GM19023 (cell line): Measurements from ENCODE around the gene WFDC2.

Source experiments
- ATAC-seq: cut with Tn5 transposase; IDR thresholded peaks from one replicate; pipeline ENCODE4 v1.9.1; 2021; ENCODE audit warnings: mild to moderate bottlenecking, moderate library complexity; ENCODE audit not compliant: unreplicated experiment

WFDC2 gene

DNA sequence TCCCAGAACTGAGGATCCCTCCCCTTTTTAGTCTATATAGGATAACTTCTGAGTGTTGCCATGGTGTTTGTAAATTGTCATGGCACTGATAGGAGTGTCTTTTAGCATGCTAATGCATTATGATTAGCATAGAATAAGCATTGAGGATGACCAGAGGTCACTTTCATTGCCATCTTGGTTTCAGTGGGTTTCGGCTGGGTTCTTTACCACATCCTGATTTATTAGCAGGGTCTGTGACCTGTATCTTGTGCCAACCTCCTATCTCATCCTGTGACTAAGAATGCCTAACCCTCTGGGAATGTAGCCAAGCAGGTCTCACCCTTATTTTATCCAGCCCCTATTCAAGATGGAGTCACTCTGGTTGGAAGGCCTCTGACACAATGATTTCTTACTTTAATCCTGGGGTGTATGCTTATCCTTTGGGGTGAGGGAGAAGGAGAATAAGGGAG is 19.6 kb downstream of the WFDC2 start:
- ATAC-seq = no peak

- ATAC-seq = no peak
These were observed 26.0 kb downstream of the WFDC2 start for GRCh38 chr20:45495501-45495941.

DNA sequence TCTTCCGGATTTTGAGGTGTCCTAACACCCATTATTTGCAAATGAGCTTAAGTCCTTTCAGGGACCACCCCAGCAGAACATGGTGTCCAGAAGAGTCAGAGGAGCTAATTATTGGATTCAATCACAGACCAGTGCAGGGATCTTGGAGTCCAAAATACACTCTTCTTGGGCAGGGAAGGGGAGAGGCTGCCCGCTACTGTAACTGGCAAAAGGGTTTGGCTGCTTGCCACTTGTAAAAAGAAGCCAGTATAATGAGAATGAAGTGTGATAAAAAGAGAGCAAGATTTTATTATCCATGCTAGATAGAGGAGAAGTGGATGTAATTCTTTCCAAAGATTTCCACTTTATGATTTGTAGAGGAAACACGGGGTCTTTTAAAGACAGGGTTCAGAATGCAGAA is 26.6 kb downstream of the WFDC2 start:
- ATAC-seq = no peak

- no peak for ATAC-seq
These were observed 28.5 kb downstream of the WFDC2 start for GRCh38 chr20:45497971-45498494.

- no peak for ATAC-seq
These were observed 30.5 kb downstream of the WFDC2 start for GRCh38 chr20:45500022-45500421.

DNA sequence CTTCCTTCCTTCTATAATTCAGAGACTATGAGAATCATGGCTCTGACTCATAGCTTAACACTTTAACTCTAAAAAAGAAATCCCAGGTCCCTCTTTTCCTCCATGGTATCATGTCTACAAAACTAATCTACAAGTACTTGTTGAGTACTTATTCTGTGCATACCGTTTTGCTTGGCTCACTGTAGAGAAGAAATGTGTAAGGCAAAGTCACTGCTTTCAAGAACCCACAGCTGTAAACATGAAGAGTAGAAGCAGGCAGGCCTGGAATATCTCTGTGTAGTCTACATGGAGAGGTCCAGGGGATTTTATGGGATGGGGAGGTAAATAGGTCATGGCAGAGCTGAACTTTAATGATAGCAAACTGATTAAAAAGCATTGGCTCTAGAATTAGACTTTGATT is 32.0 kb downstream of the WFDC2 start:
- no peak for ATAC-seq

GRCh38 chr20:45502561-45502960 is 33.0 kb downstream of the WFDC2 start:
- ATAC-seq = no peak

DNA sequence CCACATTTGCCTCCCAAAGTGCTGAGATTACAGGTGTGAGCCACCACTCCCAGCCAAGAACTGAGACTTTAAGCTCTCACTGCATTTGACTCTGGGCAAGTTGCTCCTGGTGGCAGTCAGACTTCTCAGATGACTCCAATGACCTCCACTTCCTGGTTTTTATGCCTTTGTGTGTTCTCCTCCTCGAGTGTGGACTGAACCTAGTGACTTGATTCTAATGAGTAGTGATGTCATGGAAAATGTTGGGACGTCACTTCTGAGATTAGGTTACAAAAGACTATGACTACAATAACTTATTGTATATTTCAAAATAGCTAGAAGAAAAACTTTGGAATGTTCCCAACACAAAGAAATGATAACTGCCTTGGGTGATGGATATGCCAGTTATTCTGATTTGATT is 33.9 kb downstream of the WFDC2 start:
- no peak for ATAC-seq

DNA sequence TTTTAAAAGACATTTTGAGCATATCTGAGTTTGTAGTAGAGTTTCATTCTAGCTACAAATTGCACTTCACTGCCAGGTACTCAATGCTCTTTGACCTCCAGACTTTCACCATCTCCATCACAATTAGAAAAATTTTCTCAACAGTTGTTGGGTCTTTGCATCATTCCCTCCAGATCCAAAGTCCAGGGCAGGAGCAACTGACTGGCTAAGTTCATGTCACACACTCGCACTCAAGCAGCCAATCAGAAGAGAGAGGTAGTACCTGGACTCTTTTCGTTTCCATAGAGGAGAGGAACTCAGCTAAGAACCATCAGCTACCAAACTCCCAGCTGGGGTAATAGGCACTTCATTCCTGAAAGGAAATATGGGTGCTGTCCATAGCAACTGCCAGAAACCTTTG is 36.8 kb downstream of the WFDC2 start:
- ATAC-seq = no peak

DNA sequence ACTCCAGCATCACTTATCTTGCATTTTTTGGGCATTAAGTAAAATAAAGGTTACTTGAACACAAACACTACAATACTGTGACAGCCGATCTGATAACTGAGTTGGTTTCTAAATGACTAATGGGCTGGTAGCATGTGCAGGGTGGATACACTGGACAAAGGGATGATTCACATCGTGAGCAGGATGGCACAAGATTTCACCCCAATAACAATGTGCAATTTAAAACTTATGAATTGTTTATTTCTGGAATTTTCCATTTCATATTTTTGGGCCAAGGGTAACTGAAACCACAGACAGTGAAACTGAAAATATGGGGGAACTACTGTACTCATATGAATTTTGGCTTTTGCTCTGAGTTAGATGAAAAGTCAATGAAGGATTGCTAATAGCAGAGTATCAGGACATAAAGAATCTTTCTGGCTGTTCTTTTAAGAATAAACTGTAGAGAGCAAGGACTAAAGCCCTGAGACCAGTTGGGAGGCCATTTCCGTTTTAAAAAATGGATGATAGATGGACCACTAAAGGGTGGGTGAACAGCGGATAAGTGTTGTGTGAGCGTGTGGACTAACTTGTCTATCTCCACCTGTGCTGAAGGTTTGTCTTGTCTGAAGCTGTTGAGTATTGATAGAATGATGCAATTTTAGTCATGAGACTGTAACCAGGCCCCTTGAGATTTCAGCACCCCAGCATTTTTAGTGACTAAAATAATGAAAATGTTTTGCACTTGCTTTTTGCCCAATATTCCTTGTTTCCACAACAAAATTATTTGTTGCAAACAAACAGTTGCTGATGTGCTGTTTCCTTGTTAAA is 37.7 kb downstream of the WFDC2 start:
- no peak for ATAC-seq

DNA sequence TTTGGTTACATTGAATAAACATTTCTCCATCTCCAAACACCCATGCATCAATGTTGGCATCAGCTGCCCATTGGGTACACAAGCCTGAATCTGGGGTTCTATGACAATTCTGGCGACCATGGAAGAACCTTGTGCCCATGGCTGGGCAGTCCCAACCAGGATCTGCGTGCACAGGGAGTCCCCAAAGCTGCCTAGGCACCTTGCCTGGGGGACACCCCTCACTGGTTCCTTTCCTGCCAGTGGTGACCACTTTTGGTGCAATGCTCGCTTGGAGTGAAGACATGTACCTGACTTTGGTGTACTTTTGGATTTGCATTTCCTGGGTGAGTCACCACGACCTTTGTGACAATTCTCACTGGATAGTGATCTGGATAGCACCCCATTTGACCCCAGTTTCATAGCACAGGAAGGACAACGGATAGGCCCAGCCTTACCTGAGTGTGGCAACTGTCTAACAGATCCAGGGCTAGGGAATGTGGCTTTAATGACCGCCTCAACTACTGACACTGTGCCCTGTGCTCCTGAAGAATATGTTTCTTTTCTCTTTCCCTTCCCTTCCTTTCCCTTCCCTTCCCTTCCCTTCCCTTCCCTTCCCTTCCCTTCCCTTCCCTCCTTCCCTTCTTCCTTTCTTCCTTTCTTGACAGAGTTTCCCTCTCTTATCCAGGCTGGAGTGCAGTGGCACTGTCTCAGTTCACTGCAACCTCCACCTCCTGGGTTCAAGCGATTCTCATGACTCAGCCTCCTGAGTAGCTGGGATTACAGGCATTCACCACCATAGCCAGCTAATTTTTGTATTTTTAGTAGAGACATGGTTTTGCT is 38.7 kb downstream of the WFDC2 start:
- ATAC-seq = no peak

DNA sequence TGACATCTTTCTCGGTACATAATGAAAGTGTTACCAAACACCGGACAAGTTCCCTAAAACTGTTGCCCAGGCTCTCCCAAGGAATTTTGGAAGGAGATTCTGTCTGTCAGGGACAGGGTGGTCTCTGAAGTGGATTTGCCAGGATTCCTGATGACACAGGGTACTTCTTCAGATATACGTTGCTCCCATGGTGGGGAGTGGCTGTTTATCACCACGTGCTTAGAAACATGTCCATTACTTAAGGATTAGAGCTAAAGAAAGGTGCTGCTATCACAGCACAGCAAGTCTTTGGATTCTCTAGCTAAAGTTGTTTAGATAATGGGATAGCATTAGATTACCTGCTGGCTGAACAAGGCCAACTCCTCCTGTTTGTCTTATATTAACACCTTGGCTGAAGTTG is 39.5 kb downstream of the WFDC2 start:
- no peak for ATAC-seq

DNA sequence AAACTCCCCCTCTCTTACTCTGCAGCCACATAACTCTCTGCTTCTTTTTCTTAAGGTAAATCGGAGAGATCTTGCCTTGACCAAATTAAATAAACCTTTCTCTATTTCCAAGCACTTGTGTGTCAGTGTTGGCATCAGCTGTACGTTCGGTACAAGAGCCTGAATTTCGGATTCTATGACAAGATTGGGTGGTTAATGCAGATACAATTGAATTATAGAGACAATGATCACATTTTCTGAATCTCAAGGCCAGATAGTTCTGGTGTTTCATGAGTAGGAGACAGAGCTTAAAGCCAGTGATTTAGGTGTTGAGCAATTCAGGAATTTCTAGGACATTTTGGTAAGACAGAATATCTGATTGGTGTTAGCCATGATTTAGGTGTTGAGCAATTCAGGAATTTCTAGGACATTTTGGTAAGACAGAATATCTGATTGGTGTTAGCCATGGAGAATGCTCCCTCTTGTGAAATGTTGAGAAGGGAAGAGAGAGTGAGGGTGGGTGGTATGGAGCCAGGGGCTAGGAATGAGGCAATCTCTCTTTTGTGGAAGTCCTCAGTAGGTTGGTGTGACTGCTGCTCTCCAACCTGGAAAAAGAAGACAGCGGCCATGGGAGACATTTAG is 40.8 kb downstream of the WFDC2 start:
- ATAC-seq = no peak

DNA sequence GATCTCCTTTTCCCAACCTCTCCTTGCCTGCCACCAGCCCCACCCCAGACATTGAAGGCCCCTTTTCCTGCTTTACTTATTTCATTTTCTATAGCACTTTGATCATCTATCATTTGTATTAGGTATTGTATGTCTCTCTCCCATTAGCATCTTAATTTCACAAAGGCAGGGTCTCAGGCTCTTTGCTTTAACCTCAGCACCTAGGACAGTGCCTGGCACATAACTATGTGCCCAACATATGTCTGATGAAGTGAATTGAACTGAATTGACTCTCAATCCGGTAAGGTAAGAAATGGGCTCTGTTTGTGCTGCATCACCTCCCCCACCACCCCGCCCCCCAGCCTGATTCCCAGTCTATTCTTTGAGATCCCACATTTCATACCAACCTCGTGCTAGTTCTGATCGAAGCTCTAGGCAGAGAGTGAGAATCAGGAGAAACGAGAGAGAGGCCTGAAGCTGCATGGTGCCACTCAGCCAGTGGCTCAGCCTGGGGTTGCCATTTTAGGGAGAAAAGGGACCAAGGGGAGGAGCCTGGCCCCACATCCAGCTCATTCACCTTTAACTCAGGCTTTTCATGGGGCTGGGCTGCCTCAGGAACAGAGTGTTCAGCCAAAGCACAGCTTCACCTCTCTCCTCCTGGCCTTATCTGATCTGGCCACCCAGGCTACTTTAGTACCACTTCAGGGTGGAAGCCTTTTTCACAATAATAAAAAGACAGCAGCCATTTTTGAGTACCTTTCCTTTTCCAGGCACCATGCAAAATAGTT is 45.8 kb downstream of the WFDC2 start, which contains the start of gene SPINT3:
Gene SPINT3 (minus strand): TSS at position 476 of the 767 bp plus-strand sequence. CDS start 14 bp downstream, at position 462.
- no peak for ATAC-seq

- no peak for ATAC-seq
These were observed 48.7 kb downstream of the WFDC2 start for GRCh38 chr20:45518282-45518681.

DNA sequence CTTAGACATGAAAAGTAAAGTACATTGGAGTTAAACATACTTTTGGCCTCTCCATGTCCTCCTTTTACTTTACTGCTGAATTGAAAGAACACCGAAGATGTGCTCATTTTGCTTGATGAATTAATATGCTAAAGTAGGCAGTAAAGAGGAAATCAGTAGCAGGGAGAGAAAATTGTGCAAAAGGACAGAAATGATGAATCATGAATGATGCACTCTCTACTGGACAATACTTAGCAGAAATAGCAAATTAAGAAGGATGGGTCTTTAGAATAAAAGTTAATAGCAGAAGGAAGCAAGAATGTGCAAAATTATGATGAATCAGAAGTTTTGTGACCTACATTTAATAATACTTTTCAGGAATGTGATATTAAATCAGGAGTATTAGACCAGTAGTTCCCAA is 54.3 kb downstream of the WFDC2 start:
- no peak for ATAC-seq

DNA sequence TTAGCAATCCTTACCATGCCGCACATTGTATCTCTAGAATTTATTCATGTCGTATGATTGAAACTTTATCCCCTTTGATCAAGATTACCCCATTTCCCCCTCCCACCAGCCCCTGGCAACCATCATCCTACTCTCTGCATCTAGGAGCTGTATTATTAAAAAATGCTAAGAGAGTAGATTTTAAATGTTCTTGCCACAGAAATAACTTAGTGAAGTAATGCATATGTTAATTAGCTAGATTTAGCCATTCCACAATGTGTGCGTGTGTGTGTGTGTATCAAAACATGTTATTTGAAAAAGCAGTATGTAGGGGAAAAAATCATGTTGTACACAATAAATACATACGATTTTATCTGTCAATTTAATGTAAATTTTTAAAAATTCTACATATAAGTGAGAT is 57.7 kb downstream of the WFDC2 start:
- no peak for ATAC-seq
